ENCODE data around the gene PAM. TPM values are rescaled to one million over a fixed set of nuclear protein-coding genes. Genes with fewer than 3 reads are reported as not detected.

The PAM gene
- total RNA-seq, 2 donors from 2014 or later = 2,512 to 4,531 TPM

GRCh38 chr5:102782217-102782872, 27.2 kb downstream of the PAM start:
- no peak for DNase-seq (ENCODE audit: low spot score)
- no peak overlapping the region for H3K4me3 ChIP-seq
- H3K27me3 ChIP-seq = no peaks in the 10 kb centered on the region
- peak overlapping the region; percentile 56 to 71 for H3K27ac ChIP-seq
- no peaks in the 10 kb centered on the region for H3K9me3 ChIP-seq
- H3K4me1 ChIP-seq = peaks cover 0 to 41% of the 10 kb centered on the region in 2 donors
- no peaks in the 10 kb centered on the region for H3K36me3 ChIP-seq
- no peak for TF ChIP-seq CTCF (IDR thresholded peaks at IDR 0.05)

DNA sequence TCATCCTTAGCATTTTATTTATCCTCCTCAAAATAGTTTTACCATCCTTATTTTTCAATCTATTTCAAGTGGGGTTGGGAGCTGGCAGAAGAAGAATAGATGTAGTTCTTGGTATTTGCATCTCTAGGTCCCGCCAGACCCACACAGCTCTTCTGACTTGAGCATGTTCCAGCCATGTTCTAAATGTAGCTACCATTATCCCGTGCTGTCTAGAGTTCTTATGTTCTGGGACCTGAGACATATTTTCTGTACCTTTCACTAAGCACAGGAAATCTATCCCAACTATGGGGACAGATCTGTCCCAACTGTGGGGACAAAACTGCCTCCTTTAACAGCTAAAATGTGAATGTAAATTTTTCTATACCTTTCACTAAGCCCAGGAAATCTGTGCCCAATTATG, 32.0 kb downstream of the PAM start:
- TF ChIP-seq CTCF (IDR thresholded peaks at IDR 0.05) = no peak

DNA sequence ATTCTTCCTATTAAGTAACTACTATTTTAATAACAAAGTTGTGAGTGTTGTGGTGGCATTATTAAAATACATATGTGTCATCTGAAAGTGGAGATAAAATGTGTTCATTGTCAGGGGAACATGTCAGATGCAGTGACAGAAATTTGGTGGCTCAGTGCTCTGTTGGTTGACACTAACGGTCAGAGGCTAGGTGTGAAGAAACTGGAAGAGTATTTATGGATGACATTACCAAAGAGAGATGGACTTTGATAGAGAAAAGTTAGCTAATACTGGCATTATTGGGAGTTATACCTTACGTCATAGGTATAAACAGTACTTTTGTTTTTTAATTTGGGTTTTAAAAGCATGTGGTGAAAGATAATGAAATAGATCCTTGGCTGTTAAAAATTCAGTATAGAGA, 33.7 kb downstream of the PAM start:
- DNase-seq (ENCODE audit: low spot score) = no peak
- peaks cover 0 to 11% of the 10 kb centered on the region in 2 donors for H3K4me1 ChIP-seq
- H3K27ac ChIP-seq = peak overlapping the region in 1 of 2 donors; percentile 7
- no peak overlapping the region for H3K4me3 ChIP-seq
- no peak for TF ChIP-seq CTCF (IDR thresholded peaks at IDR 0.05)
- H3K36me3 ChIP-seq = no peaks in the 10 kb centered on the region
- no peaks in the 10 kb centered on the region for H3K9me3 ChIP-seq
- H3K27me3 ChIP-seq = no peaks in the 10 kb centered on the region

More for the DNA sequence above, 32.0 kb downstream of the PAM start:
- H3K27ac ChIP-seq = peak overlapping the region in 1 of 2 donors; percentile 37
- H3K9me3 ChIP-seq = no peaks in the 10 kb centered on the region
- H3K27me3 ChIP-seq = no peaks in the 10 kb centered on the region
- H3K4me1 ChIP-seq = peaks cover 0 to 15% of the 10 kb centered on the region in 2 donors
- no peak for DNase-seq (ENCODE audit: low spot score)
- no peak overlapping the region for H3K4me3 ChIP-seq
- no peaks in the 10 kb centered on the region for H3K36me3 ChIP-seq

DNA sequence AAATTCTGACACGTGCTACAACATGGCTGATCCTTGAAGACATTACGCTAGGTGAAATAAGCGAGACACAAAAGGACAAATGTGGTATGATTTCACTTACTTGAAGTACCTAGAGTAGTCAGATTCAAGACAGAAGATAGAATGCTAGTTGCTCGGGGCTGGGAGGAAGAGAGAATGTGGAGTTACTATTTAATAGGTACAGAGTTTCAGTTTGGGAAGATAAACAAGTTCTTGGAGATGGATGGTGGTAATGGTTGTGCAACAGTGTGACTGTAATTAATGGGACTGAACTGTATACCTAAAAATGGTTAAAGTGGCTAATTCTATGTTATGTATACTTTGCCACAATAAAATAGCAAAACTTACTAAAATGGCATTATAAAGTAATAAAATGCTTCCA, 34.4 kb downstream of the PAM start:
- H3K4me3 ChIP-seq = no peak overlapping the region
- H3K27ac ChIP-seq = no peak overlapping the region
- DNase-seq (ENCODE audit: low spot score) = no peak
- no peaks in the 10 kb centered on the region for H3K36me3 ChIP-seq
- peaks cover 0 to 15% of the 10 kb centered on the region in 2 donors for H3K4me1 ChIP-seq
- H3K27me3 ChIP-seq = no peaks in the 10 kb centered on the region
- TF ChIP-seq CTCF (IDR thresholded peaks at IDR 0.05) = no peak
- H3K9me3 ChIP-seq = no peaks in the 10 kb centered on the region

DNA sequence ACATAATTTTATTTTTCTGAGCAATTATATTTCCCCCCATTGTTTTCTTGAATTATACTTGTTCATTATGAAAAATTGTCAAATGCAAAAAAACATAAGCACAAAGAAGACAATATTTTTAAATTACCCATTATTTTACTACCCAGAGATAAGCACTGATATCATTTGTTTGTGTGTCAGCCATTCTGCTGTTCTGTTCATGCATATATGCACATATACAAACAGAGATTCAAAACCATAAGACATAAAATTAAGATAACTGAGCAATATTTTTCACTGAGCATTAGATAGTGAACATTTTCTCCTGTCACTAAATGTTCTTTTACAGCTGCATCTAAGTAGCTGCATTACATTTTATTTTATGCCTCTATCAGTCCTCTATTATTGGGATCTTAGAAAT, 35.6 kb downstream of the PAM start:
- Histone ChIP-seq H3K36me3 (no peaks in the 10 kb centered on the region), H3K9me3 (no peaks in the 10 kb centered on the region), H3K4me1 (peaks cover 0 to 19% of the 10 kb centered on the region in 2 donors), H3K27me3 (no peaks in the 10 kb centered on the region), H3K4me3 (no peak overlapping the region), H3K27ac (no peak overlapping the region)
- no peak for TF ChIP-seq CTCF (IDR thresholded peaks at IDR 0.05)
- no peak for DNase-seq (ENCODE audit: low spot score)

GRCh38 chr5:102792705-102793104, 37.6 kb downstream of the PAM start:
- Histone ChIP-seq H3K4me1 (peaks cover 0 to 34% of the 10 kb centered on the region in 2 donors), H3K27ac (no peak overlapping the region), H3K27me3 (no peaks in the 10 kb centered on the region), H3K36me3 (no peaks in the 10 kb centered on the region), H3K4me3 (no peak overlapping the region), H3K9me3 (no peaks in the 10 kb centered on the region)
- peak in 1 of 2 donors; percentile 29 for TF ChIP-seq CTCF (IDR thresholded peaks at IDR 0.05)
- no peak for DNase-seq (ENCODE audit: low spot score)
